ENCODE results near the gene GRM7.

GRM7 gene

DNA sequence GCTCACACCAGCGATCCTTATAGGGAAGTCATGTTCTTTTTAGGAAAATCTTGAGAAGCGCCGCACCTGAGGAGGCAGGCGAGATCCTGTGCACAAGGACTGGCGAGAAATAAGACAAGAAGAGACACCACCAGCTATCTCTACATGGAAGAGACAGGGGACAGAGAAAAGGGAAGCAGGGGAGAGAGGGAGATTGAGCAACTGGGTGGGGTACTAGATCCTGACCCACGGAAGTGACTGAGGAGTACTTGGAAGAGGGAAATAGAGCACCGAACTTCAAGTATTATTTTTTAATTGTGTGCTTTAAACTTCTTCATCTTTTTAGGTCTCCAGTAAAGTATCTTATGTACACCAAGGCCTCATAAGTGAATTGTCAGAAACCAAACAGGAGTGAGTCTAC lies 898.7 kb downstream of the GRM7 start:
- no peak overlapping the region for H3K4me3 ChIP-seq (ENCODE audit: low read depth, low read length)
- TF ChIP-seq, protein P1, sequence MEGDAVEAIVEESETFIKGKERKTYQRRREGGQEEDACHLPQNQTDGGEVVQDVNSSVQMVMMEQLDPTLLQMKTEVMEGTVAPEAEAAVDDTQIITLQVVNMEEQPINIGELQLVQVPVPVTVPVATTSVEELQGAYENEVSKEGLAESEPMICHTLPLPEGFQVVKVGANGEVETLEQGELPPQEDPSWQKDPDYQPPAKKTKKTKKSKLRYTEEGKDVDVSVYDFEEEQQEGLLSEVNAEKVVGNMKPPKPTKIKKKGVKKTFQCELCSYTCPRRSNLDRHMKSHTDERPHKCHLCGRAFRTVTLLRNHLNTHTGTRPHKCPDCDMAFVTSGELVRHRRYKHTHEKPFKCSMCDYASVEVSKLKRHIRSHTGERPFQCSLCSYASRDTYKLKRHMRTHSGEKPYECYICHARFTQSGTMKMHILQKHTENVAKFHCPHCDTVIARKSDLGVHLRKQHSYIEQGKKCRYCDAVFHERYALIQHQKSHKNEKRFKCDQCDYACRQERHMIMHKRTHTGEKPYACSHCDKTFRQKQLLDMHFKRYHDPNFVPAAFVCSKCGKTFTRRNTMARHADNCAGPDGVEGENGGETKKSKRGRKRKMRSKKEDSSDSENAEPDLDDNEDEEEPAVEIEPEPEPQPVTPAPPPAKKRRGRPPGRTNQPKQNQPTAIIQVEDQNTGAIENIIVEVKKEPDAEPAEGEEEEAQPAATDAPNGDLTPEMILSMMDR (IDR thresholded peaks at IDR 0.05; ENCODE audit: low read depth, low read length), result no peak

DNA sequence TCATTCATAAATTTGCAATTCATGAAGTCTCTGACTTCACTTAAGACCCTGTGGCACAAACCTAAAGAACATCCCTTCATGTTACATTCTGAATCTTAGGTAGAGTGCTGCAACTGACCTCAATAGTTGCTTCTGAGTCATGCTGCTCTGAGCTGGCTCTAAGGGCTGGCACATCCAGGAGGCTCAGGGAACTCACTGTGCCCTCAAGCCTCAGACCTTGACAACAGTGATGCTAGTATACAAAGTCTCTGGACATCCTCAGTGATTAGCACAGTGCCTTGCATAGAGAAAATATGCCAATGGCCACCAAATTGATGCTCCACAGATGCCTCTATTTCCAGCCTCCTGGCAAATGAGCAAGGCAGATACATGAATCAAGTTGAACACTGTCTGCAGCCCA lies 899.8 kb downstream of the GRM7 start:
- TF ChIP-seq, protein P1 (IDR thresholded peaks at IDR 0.05; ENCODE audit: low read depth, low read length), result no peak
- no peak overlapping the region for H3K4me3 ChIP-seq (ENCODE audit: low read depth, low read length)

DNA sequence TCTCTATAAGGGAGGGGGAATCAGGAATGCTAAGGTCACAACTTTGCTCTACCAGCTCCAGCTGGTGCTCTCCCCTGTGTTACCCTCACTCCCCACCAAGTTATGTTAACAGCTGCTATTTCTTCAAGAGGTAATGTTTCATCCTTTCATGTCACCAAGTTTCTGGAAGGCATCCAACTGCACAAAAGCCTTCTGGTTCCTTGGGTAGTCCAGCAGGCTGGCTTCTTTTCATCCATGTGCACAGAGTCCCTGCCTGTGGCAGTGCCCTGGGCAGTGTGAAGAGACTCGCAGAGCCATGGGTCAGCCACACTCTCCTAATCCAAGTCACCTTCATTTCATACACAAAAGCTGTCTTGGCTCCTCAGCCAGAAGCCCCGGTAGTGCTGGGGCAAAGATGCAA lies 903.2 kb downstream of the GRM7 start:
- no peak overlapping the region for H3K4me3 ChIP-seq (ENCODE audit: low read depth, low read length)
- TF ChIP-seq, protein P1 (IDR thresholded peaks at IDR 0.05; ENCODE audit: low read depth, low read length), result no peak

DNA sequence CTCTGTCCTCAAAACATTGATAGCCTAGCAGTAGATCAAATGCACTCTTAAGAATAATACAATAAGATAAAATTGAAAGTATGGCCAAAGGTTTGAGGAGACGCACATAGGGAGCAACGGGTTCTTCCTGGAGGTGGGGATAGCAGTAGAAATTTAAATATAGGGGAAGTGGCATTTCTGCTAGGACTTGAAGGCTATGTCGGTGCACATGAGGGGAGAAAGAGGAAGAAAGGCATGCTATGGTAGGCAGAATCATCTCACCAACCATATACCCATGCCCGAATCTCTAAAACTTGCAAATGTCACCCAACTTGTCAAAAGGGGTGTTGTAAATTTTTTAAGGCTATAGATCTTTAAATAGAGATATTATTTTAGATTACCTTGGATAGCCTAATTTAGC lies 905.6 kb downstream of the GRM7 start:
- TF ChIP-seq, protein P1 (IDR thresholded peaks at IDR 0.05; ENCODE audit: low read depth, low read length), result no peak

DNA sequence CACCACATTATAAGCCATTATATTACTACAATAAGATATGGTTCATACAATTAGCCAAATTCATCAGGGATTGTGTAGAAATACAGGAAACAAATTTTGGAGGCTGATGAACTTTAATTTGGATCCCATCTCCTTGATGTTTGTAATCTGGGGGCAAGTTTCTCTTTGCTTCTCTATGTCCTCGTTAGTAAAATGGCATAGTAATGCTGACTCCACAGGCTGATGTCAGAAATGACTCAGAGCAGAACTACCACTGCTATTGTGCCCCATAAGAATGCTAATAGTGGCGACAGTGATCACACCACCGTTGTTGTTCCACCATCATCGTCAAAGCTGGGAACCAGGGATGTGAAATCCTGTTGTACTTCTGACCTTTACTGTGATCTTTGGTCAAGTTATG lies 918.4 kb downstream of the GRM7 start:
- no peak overlapping the region for H3K4me3 ChIP-seq (ENCODE audit: low read depth, low read length)
- TF ChIP-seq, protein P1 (IDR thresholded peaks at IDR 0.05; ENCODE audit: low read depth, low read length), result no peak

More for the DNA sequence above, 905.6 kb downstream of the GRM7 start:
- H3K4me3 ChIP-seq (ENCODE audit: low read depth, low read length), result no peak overlapping the region

DNA sequence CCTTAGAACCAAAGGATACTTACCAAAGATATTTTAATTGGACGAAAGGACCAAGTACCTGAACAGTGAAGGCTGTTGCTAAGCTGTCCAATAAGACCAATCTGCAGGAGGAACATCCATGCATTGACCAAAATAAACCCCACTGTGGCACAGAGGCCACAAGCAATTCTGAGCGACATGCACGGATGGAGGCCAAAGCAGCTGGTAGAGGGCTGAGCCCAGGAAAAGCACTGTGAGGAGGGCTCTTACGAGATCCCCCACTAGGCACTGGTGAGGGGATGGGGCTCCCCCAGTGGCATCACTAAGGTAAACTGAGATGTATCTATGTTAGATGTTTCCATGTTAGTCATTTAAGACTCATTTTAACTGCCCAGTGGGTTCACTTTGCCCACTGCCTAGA lies 920.5 kb downstream of the GRM7 start:
- TF ChIP-seq, protein P1 (IDR thresholded peaks at IDR 0.05; ENCODE audit: low read depth, low read length), result no peak
- no peak overlapping the region for H3K4me3 ChIP-seq (ENCODE audit: low read depth, low read length)

DNA sequence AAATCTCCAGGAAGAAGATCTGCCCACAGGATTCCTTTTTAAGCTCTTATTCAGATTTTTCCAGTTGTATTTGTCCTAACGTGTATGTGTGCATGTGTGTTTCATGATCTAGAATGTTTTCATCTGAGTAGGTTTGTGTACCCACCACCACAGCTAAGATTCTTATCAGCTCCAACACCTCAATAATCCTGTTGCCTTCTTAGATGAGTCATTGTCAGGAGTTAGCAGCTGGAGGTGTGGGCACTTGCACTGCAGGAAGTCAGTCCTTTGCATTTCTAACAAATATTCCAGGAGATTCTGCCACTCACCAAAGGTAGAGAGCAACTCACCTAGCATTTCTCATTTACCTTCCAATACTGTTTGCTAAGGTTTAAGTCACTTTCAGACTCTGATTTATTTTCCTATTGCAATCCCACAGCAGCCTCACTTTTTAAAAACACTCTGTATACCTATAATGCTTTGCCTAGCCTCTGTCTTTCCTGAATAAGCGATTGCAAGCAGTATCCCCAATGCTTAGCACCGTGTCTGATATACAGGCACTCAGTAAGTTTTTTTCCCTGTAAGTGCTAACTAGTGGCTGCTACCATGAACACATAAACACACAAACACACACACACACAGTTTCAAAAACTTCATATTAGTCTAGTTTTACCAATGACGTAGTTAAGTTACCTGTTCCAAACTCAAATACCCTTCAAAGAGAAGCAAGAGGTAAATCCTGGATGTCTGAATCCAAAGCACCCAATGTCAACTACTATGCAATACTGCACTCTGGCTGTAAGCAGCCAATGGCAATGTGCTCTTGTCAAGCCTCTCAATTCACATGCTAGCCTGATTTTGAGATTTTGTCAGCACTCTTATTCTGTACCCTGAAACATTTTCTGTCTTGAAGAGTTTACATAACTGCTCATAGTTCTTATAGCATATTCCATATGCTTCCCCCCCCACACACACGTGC lies 927.2 kb downstream of the GRM7 start:
- TF ChIP-seq, protein P1 (IDR thresholded peaks at IDR 0.05; ENCODE audit: low read depth, low read length), result no peak
- no peak overlapping the region for H3K4me3 ChIP-seq (ENCODE audit: low read depth, low read length)
